Vein endothelial cell (primary cell): ENCODE results near the gene ACBD4. TPM values are rescaled to one million over a fixed set of nuclear protein-coding genes. Genes with fewer than 3 reads are reported as not detected.

Experiments
- small RNA-seq: library from RNA; depleted of rRNA; stranded (forward); fragments of <200 nt; gene quantifications from one replicate; pipeline ENCODE3, GENCODE V24; 2012
- total RNA-seq: library from RNA; depleted of rRNA; stranded (reverse); fragments of >200 nt; gene quantifications from 2 replicates; pipeline ENCODE4 v1.2.3, GENCODE V29; 2012

ACBD4 gene, protein sequence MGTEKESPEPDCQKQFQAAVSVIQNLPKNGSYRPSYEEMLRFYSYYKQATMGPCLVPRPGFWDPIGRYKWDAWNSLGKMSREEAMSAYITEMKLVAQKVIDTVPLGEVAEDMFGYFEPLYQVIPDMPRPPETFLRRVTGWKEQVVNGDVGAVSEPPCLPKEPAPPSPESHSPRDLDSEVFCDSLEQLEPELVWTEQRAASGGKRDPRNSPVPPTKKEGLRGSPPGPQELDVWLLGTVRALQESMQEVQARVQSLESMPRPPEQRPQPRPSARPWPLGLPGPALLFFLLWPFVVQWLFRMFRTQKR
- total RNA-seq: 3.5 and 6.5 TPM in 2 replicates

DNA sequence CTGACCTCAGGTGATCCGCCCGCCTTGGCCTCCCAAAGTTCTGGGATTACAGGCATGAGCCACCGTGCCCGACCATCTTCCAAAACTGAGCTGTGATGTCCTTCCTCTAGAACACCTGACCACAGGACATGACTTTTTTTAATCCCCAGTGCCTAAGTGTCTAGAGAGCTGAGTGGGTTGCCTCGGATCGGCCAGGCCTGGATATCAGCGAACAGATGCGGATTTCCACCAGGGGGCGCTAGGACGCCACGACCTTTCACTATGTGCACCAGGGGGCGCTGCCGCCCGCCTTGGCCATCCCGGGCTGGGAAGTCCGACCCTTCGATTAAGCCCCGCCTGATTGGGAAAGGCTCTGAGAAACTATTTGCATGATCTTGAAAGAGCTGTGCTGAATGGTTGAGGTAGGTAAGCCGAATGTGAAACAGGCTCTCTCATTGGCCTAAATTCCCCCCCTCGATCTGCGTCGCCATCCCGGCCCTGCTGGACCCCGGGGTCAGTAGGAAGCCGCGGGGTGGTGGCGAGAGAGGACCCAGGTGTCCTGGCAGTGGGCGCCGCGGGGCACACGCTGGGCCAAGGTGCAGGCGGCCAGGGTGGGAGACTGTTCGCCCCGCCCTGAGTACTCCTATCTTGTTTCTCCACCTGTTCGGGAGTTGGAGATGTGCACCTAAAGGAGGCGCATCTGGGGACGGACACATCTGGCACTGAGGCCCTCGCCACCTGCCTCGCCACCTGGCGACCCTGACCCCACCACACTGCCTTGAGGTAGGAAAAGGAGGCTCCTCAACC, at the start of gene ACBD4:
TSS of gene ACBD4 (plus strand) at position 496 of the 786 bp plus-strand sequence. CDS start 458 bp downstream, outside the sequence.

DNA sequence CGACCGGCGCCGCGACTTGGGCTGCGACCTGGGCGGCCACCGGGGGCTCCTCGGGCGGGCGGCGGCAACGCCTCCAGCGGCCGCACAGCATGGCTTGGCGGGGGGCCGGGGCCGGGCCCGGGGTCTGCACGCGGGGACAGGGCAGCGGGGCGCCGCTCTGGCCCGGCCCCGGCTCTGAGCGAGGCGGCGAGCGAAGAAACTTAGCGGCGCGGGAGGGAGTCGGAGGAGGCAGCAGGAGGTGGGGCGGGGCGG, 3.2 kb upstream of the ACBD4 start, which contains the start of gene PLCD3:
TSS of gene PLCD3 (minus strand) at position 196 of the 252 bp plus-strand sequence. CDS start at position 91, 105 bp downstream.

DNA sequence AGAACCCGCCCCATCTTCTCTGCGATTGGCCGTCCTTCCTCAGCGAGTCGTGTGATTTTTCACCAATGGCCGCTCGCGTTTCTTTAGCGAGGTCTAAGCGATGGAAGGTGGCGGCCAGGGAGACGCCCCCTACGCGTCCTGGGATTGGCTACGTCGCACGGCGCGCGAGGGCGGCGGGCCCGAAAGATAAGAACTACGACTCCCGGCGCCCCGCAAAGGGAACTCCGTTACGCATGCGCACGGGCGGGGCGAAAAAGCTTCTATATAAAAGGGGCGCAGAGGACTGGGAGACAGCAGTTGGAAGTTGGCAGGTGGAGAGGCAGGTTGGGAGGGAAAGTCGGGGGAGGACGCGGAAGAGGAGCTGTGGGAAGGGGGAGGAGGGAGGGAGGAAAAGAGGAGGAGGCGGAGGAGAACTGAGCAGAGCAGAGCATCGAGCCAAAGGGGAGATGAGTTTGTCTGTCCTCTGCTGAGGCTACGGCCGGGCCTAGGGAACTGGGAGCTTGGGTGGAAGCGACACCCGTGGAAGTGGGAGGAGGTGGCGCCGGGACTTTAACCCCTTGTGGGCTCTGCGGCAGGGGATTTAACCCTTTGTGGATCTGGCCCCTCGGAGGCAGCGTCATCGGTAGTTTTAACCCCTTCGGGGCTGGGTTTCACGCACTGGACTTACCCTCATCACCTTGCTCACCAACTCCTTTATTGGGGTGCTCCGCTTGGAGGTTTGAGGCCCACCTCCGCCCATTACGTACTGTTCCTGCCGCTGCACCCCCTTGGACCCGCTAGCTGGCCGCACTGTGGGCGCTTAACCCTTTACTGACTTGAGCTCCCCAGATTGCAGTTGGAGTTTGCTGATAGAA, 12.9 kb downstream of the ACBD4 start, which contains the start of gene HEXIM1:
TSS of gene HEXIM1 (plus strand) at position 293 of the 854 bp plus-strand sequence. CDS start 716 bp downstream, outside the sequence.

DNA sequence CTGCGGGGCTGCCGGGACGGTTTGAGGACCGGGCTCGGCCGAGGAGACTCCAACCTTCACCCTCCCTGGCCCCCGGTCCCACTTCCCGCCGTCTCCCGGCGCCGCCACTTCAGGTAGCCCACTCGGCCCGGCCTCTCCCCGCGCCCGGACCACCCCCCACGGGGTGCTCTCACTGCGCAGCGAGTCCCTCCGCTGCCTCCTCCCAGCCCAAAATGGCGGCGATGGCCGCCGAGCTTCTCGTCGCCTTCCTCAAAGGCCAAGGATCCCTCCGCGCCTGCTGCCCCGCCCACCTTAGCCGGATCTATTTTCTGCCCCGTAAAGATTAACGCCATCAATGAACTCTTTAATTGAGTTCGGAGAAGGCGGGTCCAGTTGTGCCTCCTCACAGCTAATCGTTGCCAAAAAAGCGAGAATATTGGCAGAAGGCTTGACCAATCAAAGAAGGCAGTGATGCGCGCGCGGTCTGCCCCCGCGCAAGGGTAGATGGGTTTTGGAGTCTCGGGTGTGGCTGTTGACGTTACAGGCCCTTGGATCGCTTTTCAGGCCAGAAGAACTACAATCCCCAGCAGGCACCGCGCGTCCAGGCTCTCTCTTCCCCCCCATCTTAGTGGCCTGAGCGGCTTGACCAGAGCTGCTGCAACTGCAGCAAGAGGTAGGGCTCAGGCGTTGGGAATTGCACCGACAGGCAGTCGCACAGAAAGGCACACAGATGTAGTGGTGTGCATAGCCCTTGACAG, 26.0 kb downstream of the ACBD4 start, which contains the start of gene HEXIM2:
TSS of gene HEXIM2 (plus strand) at position 588 of the 737 bp plus-strand sequence. CDS start 919 bp downstream, outside the sequence.

Small RNAs within 50 kb of the gene (small RNA-seq; reads per million reads assigned to genes)
- gene MIR6784: not detected

Other genes starting within 250 kb of the ACBD4 start
- 134 and 180 TPM in 2 replicates for gene EFTUD2, start 236.2 kb upstream of the ACBD4 start, total RNA-seq
- 0.86 TPM in 1 of 2 replicates, not detected in the other for gene GFAP, start 220.2 kb upstream of the ACBD4 start, total RNA-seq
- 4.2 and 8.8 TPM in 2 replicates for gene KIF18B, start 187.9 kb upstream of the ACBD4 start, total RNA-seq
- not detected in 2 replicates for gene C1QL1, start 167.4 kb upstream of the ACBD4 start, total RNA-seq
- gene DCAKD, start 84.1 kb upstream of the ACBD4 start, total RNA-seq: 22.3 and 51.0 TPM in 2 replicates
- 75.4 and 90.8 TPM in 2 replicates for gene NMT1, start 74.4 kb upstream of the ACBD4 start, total RNA-seq
- 47.4 and 52.1 TPM in 2 replicates for gene PLCD3, start 3.2 kb upstream of the ACBD4 start, total RNA-seq
- gene HEXIM1, start 12.8 kb downstream of the ACBD4 start, total RNA-seq: 8.1 and 8.2 TPM in 2 replicates
- gene HEXIM2, start 26.2 kb downstream of the ACBD4 start, total RNA-seq: 2.8 and 4.2 TPM in 2 replicates
- 3.0 and 3.3 TPM in 2 replicates for gene FMNL1, start 86.2 kb downstream of the ACBD4 start, total RNA-seq
- gene SPATA32, start 126.4 kb downstream of the ACBD4 start, total RNA-seq: not detected in 2 replicates
- 2.3 and 3.2 TPM in 2 replicates for gene MAP3K14, start 181.3 kb downstream of the ACBD4 start, total RNA-seq